Measurements from ENCODE around the gene AUP1.

Gene AUP1

GRCh38 chr2:74527741-74528140 lies 1.8 kb downstream of the AUP1 start:
- TF ChIP-seq TOX (CRISPR knock-in tag; IDR thresholded peaks at IDR 0.05; ENCODE audit: borderline replicate concordance) (no peak), PATZ1 (CRISPR knock-in tag; IDR thresholded peaks at IDR 0.05; ENCODE audit: borderline replicate concordance) (no peak), ZFP30 (CRISPR knock-in tag; IDR thresholded peaks at IDR 0.05) (no peak), ZNF565 (CRISPR knock-in tag; conservative IDR thresholded peaks at IDR 0.05; ENCODE audit: low read depth) (no peak), ZC3H10 (CRISPR knock-in tag; IDR thresholded peaks at IDR 0.05) (no peak), POU6F1 (CRISPR knock-in tag; IDR thresholded peaks at IDR 0.05; ENCODE audit: borderline replicate concordance, low read depth) (no peak), CSRNP3 (CRISPR knock-in tag; IDR thresholded peaks at IDR 0.05) (no peak), SNAI2 (CRISPR knock-in tag; IDR thresholded peaks at IDR 0.05) (no peak)
- ATAC-seq, result no peak

- TF ChIP-seq PATZ1 (CRISPR knock-in tag; IDR thresholded peaks at IDR 0.05; ENCODE audit: borderline replicate concordance) (no peak), TSHZ2 (CRISPR knock-in tag; IDR thresholded peaks at IDR 0.05) (no peak), TOX (CRISPR knock-in tag; IDR thresholded peaks at IDR 0.05; ENCODE audit: borderline replicate concordance) (no peak), BACH2 (CRISPR knock-in tag; IDR thresholded peaks at IDR 0.05; ENCODE audit: borderline replicate concordance) (no peak), GLIS3 (CRISPR knock-in tag; IDR thresholded peaks at IDR 0.05) (no peak), CSDC2 (CRISPR knock-in tag; IDR thresholded peaks at IDR 0.05) (no peak), ZFP30 (CRISPR knock-in tag; IDR thresholded peaks at IDR 0.05) (no peak), ZC3H10 (CRISPR knock-in tag; IDR thresholded peaks at IDR 0.05) (no peak), ZNF70 (CRISPR knock-in tag; IDR thresholded peaks at IDR 0.05) (no peak), ZFP3 (CRISPR knock-in tag; IDR thresholded peaks at IDR 0.05) (no peak), ESRRG (CRISPR knock-in tag; IDR thresholded peaks at IDR 0.05) (no peak), PPARA (CRISPR knock-in tag; IDR thresholded peaks at IDR 0.05; ENCODE audit: borderline replicate concordance) (no peak), ISL1 (CRISPR knock-in tag; IDR thresholded peaks at IDR 0.05) (no peak), RARB (CRISPR knock-in tag; IDR thresholded peaks at IDR 0.05) (no peak), CSRNP3 (CRISPR knock-in tag; IDR thresholded peaks at IDR 0.05) (no peak), ZNF8 (CRISPR knock-in tag; IDR thresholded peaks at IDR 0.05) (no peak)
- TF ChIP-seq, protein P1, sequence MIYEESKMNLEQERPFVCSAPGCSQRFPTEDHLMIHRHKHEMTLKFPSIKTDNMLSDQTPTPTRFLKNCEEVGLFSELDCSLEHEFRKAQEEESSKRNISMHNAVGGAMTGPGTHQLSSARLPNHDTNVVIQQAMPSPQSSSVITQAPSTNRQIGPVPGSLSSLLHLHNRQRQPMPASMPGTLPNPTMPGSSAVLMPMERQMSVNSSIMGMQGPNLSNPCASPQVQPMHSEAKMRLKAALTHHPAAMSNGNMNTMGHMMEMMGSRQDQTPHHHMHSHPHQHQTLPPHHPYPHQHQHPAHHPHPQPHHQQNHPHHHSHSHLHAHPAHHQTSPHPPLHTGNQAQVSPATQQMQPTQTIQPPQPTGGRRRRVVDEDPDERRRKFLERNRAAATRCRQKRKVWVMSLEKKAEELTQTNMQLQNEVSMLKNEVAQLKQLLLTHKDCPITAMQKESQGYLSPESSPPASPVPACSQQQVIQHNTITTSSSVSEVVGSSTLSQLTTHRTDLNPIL (CRISPR knock-in tag; IDR thresholded peaks at IDR 0.05; ENCODE audit: low read depth), result no peak
- no peak for ATAC-seq
Measured at GRCh38 chr2:74526649-74527230, 2.8 kb downstream of the AUP1 start.

Data from SK-N-SH treated with all-trans-retinoic acid at 6 μM for 48 hours (cell line).